ENCODE measurements around the gene HOXB1.

The HOXB1 gene

DNA sequence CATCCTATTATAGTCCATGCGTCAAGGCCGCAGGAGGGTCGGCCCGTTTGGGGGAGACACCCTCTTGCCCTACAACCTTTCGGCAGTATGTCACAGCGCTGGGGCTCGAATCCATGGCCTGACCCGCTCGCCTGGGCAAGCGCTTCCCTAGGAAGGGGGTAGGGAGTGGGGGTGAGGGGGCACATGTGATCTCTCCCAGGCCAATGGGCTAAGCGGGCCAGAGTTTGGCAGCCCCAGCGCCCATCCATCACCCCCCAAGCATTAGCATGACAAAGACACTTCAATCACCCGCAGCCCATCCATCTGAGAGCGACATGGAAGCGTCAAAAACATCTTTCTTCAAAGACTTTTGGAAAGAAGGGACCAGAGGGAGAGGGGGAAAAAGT, at the start of gene HOXB1:
HOXB1 (minus strand) TSS at position 125 of the 386 bp plus-strand sequence; CDS start at position 18, 107 bp downstream.
- no peak for DNase-seq

- DNase-seq: no peak
These were observed 49.1 kb upstream of the HOXB1 start for GRCh38 chr17:48579760-48580554.

DNA sequence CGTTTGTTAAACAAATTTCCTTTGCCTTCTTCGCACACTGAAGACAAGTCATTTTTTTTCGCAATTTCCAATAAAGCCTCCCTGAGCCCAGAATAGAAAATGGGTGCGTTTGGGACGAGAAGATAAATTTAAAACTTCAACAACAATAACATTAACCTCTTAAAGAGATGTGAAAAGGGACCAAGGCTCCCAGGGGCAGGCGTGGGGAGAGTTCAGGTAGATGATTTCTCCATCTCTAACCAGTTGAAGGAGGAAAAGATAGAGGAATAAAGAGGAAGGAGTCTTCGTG, 48.6 kb upstream of the HOXB1 start:
- no peak for DNase-seq

GRCh38 chr17:48578616-48579470, 48.0 kb upstream of the HOXB1 start:
- DNase-seq: no peak

DNA sequence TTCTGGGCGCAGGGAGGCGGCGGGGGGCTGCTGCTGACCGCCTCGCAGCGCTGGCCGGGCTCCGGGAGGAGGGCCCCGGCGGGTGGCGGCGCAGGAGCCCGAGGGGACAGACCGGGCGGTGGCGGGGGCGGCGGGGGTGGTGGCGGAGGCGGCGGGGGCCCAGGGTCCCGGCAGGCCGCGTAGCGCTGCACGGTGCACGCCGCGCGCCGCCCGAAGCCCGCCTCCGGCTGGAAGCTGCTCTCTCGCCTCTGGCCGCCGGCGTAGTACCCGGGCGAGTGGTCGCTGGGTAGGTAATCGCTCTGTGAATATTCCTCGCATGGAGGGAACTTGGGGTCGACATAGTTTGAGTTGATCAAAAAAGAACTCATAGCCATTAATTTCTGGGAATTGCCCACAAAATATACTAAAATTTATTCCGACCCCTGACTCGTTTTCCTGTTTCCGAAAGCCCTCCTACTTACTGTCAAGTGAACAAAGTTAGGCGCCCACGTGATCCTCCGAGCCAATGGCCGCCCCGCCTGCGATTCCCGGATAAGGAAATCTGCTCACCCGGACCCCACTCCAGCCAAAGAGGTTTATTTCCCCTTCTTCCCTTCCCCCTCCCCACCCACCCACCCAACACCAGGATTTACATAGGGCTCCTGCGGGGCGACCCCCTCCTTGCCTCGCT, 47.3 kb upstream of the HOXB1 start, which contains the start of gene HOXB4:
HOXB4 (minus strand) TSS at position 405 of the 670 bp plus-strand sequence; CDS start at position 374, 31 bp downstream.
- DNase-seq: peak; percentile 73

DNA sequence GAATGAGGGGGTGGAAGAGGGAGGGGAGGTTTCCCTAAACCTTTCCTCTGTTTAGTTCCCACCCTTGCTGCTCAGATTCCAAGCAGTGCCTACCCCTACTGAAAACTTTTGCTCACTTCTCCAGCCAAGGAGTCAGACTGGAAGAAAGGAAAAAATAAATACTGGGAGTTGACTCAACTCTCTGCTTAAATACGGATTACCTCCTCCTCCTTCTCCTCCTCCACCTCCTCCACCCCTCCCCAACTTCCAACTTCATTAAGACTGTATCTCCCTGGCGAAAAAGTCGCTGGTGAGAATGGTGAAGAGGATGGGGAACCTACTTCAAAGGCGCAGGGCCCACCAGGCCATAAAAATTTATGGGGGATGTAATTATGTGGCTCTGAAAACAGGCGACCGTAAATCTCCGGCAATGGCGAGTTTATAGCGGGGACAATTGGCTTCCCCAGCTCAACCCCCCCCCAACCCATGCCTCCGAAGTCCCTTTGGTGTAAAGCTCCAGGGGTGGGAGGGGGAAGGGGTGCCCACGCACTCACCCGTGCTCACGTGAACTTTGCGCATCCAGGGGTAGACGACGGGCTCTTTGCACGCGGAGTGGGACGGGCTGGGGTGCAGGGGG, 46.6 kb upstream of the HOXB1 start:
- DNase-seq: peak; percentile 75

DNA sequence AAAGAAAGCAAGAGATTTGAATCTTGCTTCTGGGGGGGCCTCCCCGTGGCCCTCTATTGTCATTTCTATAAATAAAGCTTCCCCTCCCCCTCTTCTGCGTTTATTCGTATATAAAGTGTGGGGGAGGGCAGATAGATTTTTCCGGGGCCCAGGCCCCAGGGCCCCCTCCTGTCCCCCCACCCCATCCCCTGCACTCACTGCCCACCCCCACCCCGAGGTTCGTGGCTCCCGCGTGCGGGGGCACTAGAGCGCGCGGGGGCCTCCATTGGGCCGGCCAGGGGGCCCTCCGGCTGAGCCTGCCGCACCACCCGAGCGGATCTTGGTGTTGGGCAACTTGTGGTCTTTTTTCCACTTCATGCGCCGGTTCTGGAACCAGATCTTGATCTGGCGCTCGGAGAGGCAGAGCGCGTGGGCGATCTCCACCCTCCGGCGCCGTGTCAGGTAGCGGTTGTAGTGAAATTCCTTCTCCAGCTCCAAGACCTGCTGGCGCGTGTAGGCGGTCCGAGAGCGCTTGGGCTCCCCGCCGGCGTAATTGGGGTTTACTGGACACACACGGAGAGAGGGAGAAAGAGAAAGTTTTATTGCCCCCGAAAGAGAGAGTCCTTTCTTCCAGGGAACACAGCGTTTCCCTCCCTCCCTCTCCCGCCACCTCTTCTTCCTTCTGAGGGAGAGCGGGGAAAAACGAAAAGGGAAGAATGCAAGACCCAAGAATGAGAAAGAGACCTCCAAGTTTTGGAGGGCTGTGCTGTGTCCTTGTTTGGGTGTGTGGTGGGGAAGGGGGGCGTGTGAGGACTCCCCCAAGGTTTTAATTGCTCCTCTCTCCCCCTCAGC, 45.9 kb upstream of the HOXB1 start:
- no peak for DNase-seq

GRCh38 chr17:48575673-48576478, 45.1 kb upstream of the HOXB1 start:
- no peak for DNase-seq

GRCh38 chr17:48575066-48575582, 44.3 kb upstream of the HOXB1 start:
- peak; percentile 60 for DNase-seq

GRCh38 chr17:48574505-48575065, 43.8 kb upstream of the HOXB1 start:
- no peak for DNase-seq

GRCh38 chr17:48571826-48572417, 41.1 kb upstream of the HOXB1 start:
- no peak for DNase-seq

GRCh38 chr17:48571024-48571818, 40.4 kb upstream of the HOXB1 start:
- no peak for DNase-seq

DNA sequence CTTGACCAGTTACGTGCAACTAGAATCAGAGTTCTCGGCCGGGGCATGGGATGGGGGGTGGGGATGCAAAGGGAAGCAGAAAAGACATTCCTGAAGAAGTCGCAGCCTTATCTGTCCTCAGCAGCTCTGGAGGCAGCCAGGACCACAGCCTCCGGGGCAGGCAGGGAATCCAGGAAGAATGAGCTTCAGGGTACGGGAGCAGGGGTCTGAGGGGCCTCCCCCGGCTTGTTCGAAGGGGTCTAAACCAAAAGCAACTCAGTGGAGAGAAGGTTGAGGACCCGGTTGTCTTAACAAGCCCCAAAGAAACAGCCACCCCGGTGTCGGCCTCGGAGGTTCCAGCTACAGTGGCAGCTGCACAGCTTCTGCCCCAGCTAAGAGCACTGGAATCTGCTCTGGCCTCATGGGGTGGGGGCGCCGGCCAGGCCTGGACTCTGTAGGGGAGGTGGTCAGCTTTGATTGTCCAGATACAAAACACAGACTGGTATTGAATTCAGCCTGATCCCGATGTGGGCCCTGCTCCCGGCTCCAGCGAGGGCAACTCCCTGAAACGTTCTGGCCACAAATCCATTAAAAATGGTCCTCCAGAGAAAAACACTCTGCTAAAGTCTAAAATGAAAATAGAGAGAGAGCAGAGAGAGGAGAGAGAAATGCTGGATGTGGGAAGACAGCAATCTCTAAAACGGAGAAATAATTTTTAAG, 39.7 kb upstream of the HOXB1 start:
- no peak for DNase-seq

DNA sequence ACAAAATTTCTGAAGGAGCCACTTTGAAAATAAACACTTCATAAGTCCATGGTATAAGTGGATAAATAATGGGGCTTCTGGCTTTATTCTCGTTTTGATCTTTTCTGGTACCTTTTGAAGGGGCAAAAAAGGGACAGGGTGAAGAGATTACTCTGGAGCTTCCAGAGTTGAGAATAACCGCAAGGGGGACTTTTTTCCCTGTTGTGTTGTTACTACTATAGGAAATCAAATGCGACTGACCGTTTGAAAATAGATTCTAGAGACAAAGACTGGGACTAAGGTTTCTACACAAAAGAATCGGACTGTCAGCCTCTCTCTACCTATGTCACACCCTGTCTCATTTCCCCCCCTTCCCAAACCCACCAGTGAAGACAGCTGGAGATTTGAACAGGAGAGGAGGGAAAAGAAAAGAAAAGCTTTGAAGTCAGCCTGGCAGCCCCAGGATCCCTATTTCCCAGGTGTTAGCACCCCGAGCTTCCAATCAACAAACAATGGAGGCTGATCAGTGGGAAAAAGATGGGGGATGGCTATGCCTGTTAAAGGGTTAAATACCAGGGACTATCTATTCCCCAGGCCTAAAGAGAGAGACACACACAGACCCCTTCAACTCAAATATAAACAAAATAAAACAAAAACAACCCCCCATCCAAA, 39.0 kb upstream of the HOXB1 start:
- DNase-seq: no peak

DNA sequence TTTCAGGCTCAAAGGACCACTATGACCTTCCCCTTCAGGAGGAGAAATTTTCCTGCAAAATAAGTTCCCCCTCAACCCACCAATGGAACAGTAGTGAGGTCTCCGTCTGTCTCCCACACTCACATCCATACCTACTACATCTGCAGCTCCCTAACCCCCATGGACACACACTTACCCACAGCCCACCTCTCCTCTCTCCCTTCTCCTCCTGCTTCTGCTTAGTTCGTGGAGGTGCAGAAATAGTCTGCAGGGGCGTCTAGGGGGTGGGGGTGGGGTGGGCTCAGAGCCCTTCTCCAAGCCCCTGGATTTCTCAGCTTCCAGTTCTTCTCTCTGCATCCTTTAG, 38.4 kb upstream of the HOXB1 start:
- DNase-seq: no peak

GRCh38 chr17:48568499-48569239, 37.9 kb upstream of the HOXB1 start:
- DNase-seq: no peak

DNA sequence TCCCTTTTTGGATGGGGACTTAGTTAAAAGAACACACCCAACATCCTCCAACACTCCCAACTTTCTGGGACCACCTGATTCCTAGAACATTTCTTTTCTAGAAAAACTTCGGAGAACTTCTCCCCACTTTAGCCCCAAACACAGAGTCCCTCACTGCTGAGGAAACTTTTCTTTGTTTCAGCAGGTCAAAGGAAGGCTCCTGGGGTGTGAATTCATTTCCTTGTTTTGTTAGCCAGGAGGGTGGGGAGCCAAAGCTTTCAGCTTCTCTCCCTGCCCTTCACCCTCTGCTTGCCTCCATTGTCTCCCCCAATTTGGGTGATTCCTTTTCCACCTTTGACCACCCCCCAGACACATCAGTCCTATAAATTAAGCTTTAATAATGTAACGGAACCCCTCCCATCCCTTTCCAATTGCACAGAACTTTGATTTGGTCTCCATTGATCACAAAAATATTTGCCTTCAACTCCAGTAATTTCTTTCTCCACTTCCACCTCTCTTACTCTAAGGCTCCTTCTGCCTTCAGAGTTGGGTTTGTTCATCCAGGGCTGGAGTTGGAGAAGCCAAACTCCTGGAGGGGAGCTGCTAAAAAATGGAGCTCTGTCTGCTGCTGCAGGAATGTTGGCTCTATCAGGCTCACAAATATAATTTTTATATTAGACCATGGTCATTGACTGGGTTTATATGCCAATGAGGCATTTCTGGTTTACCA, 37.0 kb upstream of the HOXB1 start:
- no peak for DNase-seq
